ENCODE measurements around the gene PEX14. TPM values are rescaled to one million over a fixed set of nuclear protein-coding genes. Genes with fewer than 3 reads are reported as not detected.

PEX14 gene
- 22.5 and 24.6 TPM in 2 replicates for total RNA-seq

DNA sequence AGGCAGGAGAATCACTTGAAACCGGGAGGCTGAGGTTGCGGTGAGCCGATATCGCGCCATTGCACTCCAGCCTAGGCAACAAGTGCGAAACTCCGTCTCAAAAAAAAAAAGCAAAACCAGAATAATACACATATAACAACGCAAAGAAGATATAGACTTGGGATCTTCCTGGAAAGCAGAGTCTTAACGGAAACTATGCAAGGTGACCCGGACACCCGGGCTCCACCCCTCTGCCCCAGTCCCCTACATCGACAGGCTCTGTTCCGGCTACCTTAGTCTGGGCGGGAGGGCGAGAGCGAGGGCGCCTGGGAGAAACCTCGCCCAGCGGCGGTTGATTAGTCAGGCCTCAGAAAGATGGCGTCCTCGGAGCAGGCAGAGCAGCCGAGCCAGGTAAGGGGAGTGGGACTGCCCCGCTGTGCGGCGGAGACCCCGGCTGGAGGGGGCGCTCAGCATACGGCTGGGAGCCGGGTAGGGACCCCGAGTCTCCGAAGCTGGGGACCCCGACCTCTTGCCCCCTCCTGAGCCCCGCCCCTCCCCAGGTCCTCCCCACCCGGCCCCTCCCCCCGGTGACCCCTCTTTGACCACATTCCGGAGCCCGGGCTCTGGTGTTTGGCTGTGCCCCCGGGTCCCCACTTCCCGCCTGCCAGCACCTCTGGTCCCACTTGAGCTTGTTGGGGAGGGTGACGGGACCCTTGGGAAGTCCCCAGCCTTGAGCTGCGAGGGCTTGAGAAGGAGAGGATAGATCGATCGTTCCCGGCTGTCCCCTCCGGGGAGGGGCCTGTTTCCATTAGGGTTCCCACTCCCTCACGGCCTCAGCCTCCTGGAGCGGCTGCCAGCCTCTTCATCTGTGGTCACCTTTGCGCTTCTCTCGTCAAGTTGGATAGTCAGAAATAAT is at the start of gene PEX14:
Gene PEX14, plus strand, starts transcription at position 338 of the 895 bp plus-strand sequence. Its CDS starts 17 bp downstream, at position 355.

GRCh38 chr1:10430216-10431069 is 44.3 kb upstream of the PEX14 start, which contains the start of gene CENPS:
CENPS (plus strand) TSS chr1:10430433; CDS start chr1:10430518, 85 bp downstream.

GRCh38 chr1:10449751-10450150 is 25.0 kb upstream of the PEX14 start, which contains the start of gene CORT:
CORT (plus strand) TSS chr1:10450031; CDS start chr1:10450224, 193 bp downstream.

GRCh38 chr1:10472220-10473144 is 2.3 kb upstream of the PEX14 start, which contains the start of gene DFFA:
DFFA (minus strand) TSS chr1:10472529; CDS start chr1:10472458, 71 bp downstream.

Small RNA genes lying within 50 kb of the gene (small RNA-seq; reads per million reads assigned to genes)
- gene RN7SL614P (ENCODE audit: low replicate concordance), result not detected

Other genes starting within 250 kb of the PEX14 start
- gene PGD, start 75.9 kb upstream of the PEX14 start, total RNA-seq, result 154 and 208 TPM in 2 replicates
- 11.8 and 14.6 TPM in 2 replicates for gene CENPS, start 44.5 kb upstream of the PEX14 start, total RNA-seq
- 0.29 TPM in 1 of 2 replicates, not detected in the other for gene CORT, start 24.9 kb upstream of the PEX14 start, total RNA-seq
- gene DFFA, start 2.4 kb upstream of the PEX14 start, total RNA-seq, result 30.9 and 48.0 TPM in 2 replicates

Measured in placental pericyte (primary cell).